K562 (cell line): Measurements from ENCODE around the gene DHRS3. TPM values are rescaled to one million over a fixed set of nuclear protein-coding genes. Genes with fewer than 3 reads are reported as not detected.

Experiments
- ARID2 ChIP-seq: fragments of 450-650 bp; IDR thresholded peaks from 2 replicates; pipeline ENCODE4 v1.6.1; 2017; ENCODE audit warnings: antibody characterized with exemption, mild to moderate bottlenecking
- BCOR ChIP-seq: fragments of 450-650 bp; IDR thresholded peaks from 2 replicates; pipeline ENCODE4 v1.6.1; 2016
- CBX1 ChIP-seq: sonication (generic); IDR thresholded peaks from 2 replicates; pipeline ENCODE4 v1.6.1; 2016; ENCODE audit warnings: antibody characterized with exemption, low read depth, mild to moderate bottlenecking
- CHD4 ChIP-seq: fragments of 200-600 bp; sonication (generic); IDR thresholded peaks from 3 replicates; pipeline ENCODE4 v1.6.1; 2012; ENCODE audit warnings: low read depth, mild to moderate bottlenecking, mixed read lengths, low read length, inconsistent platforms; ENCODE audit not compliant: insufficient read depth, insufficient replicate concordance, poor library complexity, severe bottlenecking
- HMG20A ChIP-seq: fragments of 450-650 bp; formaldehyde crosslinking; conservative IDR thresholded peaks from 2 replicates; pipeline ENCODE4 v1.4.0; 2020; ENCODE audit warnings: mild to moderate bottlenecking, mixed read lengths
- HMGN3 ChIP-seq: IDR thresholded peaks from 2 replicates; pipeline ENCODE4 v1.6.1; 2011; ENCODE audit warnings: borderline replicate concordance, low read depth, mild to moderate bottlenecking, mixed read lengths, low read length; ENCODE audit not compliant: insufficient read length; ENCODE audit errors: extremely low read depth
- JUND ChIP-seq, 2 experiments: IDR thresholded peaks; 2 replicates in 1 of 2; 3 replicates in 1 of 2; pipeline ENCODE4 v1.6.1; 2011; ENCODE audit warnings: borderline replicate concordance in 2 of 2, low read depth in 2 of 2, low read length in 2 of 2, improper control_type of control experiment in 1 of 2, missing biosample characterization in 1 of 2, missing genetic modification characterization in 1 of 2, missing genetic modification reagents in 1 of 2
- KDM4B ChIP-seq, 2 experiments: fragments of 450-650 bp in 1 of 2; sonication (generic) in 1 of 2; IDR thresholded peaks; 2 replicates each; pipeline ENCODE4 v1.6.1; 2016 to 2017; ENCODE audit warnings: borderline replicate concordance in 2 of 2, antibody characterized with exemption in 1 of 2, low read depth in 1 of 2, mild to moderate bottlenecking in 1 of 2
- KDM5B ChIP-seq: fragments of 200-600 bp; sonication (generic); IDR thresholded peaks from 2 replicates; pipeline ENCODE4 v1.6.1; 2012; ENCODE audit warnings: low read depth, mild to moderate bottlenecking, moderate library complexity, low read length, control low read depth, inconsistent platforms; ENCODE audit not compliant: insufficient replicate concordance
- LCOR ChIP-seq: sonication (generic); formaldehyde crosslinking; IDR thresholded peaks from 2 replicates; pipeline ENCODE4 v1.8.0; 2022; ENCODE audit warnings: mild to moderate bottlenecking, missing genetic modification reagents
- MCM3 ChIP-seq: fragments of 450-650 bp; IDR thresholded peaks from 2 replicates; pipeline ENCODE4 v1.6.1; 2016
- MED1 ChIP-seq: sonication (generic); formaldehyde crosslinking; IDR thresholded peaks from 2 replicates; pipeline ENCODE4 v1.8.1; 2023; ENCODE audit warnings: missing genetic modification reagents, borderline replicate concordance
- NCOR1 ChIP-seq: fragments of 450-650 bp; IDR thresholded peaks from 2 replicates; pipeline ENCODE4 v1.6.1; 2016; ENCODE audit warnings: mild to moderate bottlenecking, moderate library complexity
- NR2C2 ChIP-seq, 2 experiments: fragments of 200-800 bp in 1 of 2; sonication (Bioruptor generic) in 1 of 2; sonication (generic) in 1 of 2; formaldehyde crosslinking in 1 of 2; IDR thresholded peaks; 2 replicates each; pipeline versions ENCODE4 v1.6.1 to v1.8.0; 2016 to 2022; ENCODE audit warnings: mild to moderate bottlenecking in 1 of 2, missing compliant biosample characterization in 1 of 2, missing genetic modification characterization in 1 of 2, missing genetic modification reagents in 1 of 2
- PTTG1 ChIP-seq: fragments of 450-650 bp; IDR thresholded peaks from 2 replicates; pipeline ENCODE4 v1.6.1; 2016; ENCODE audit warnings: low read depth, mild to moderate bottlenecking, missing genetic modification characterization, missing compliant biosample characterization
- RHOXF2B ChIP-seq: fragments of 250-450 bp; sonication (Bioruptor Pico); conservative IDR thresholded peaks from 2 replicates; pipeline ENCODE4 v1.5.1; 2021
- SIRT6 ChIP-seq: IDR thresholded peaks from one replicate; pipeline ENCODE4 v1.6.1; 2012; ENCODE audit warnings: low read depth, mild to moderate bottlenecking, control low read depth, inconsistent platforms, low read length, moderate library complexity
- STAT5A ChIP-seq: IDR thresholded peaks from 2 replicates; pipeline ENCODE4 v1.6.1; 2012; ENCODE audit warnings: low read length, inconsistent platforms, borderline replicate concordance
- TBL1XR1 ChIP-seq, 2 experiments: IDR thresholded peaks; 2 replicates each; pipeline ENCODE4 v1.6.1; 2012; ENCODE audit warnings: improper control_type of control experiment in 2 of 2, low read length in 2 of 2, mild to moderate bottlenecking in 1 of 2
- THAP12 ChIP-seq: fragments of 250-450 bp; sonication (Bioruptor Pico); IDR thresholded peaks from 2 replicates; pipeline ENCODE4 v1.9.0; 2021; ENCODE audit warnings: mild to moderate bottlenecking, inconsistent platforms
- ZBTB1 ChIP-seq: sonication (generic); formaldehyde crosslinking; IDR thresholded peaks from 2 replicates; pipeline ENCODE4 v1.8.1; 2023; ENCODE audit warnings: missing genetic modification reagents, low read depth, mild to moderate bottlenecking, borderline replicate concordance
- ZBTB26 ChIP-seq: fragments of 450-650 bp; formaldehyde crosslinking; IDR thresholded peaks from 2 replicates; pipeline ENCODE4 v1.4.0; 2022; ENCODE audit warnings: missing genetic modification characterization
- ZFP36 ChIP-seq: fragments of 150-350 bp; IDR thresholded peaks from 2 replicates; pipeline ENCODE4 v1.6.1; 2018; ENCODE audit warnings: low read length, low read depth; ENCODE audit not compliant: partially characterized antibody
- ZNF217 ChIP-seq: sonication (generic); formaldehyde crosslinking; IDR thresholded peaks from 2 replicates; pipeline ENCODE4 v1.8.0; 2022; ENCODE audit warnings: mild to moderate bottlenecking, missing genetic modification reagents
- ZNF347 ChIP-seq: fragments of 450-650 bp; formaldehyde crosslinking; IDR thresholded peaks from 2 replicates; pipeline ENCODE4 v1.4.0; 2020; ENCODE audit warnings: low read depth, mild to moderate bottlenecking, moderate library complexity
- ZNF584 ChIP-seq: fragments of 200-800 bp; sonication (Bioruptor generic); IDR thresholded peaks from 2 replicates; pipeline ENCODE4 v1.6.1; 2016; ENCODE audit warnings: low read depth, mild to moderate bottlenecking, missing genetic modification characterization, missing compliant biosample characterization
- polyA plus RNA-seq, 8 experiments: library from polyadenylated mRNA; depleted of rRNA in 4 of 8; stranded (reverse) in 5 of 8; unstranded in 3 of 8; fragments of >200 nt; fragmentation: Nextera tagmentation in 2 of 8; fragmentation: Illumina TruSeq in 1 of 8; extraction: Ambion mirVana in 2 of 8; extraction: Trizol in 1 of 8; gene quantifications; 2 replicates each; pipeline versions ENCODE4 v1.2.1 to v1.2.3, GENCODE V29; 2011 to 2014; ENCODE audit warnings: inconsistent platforms in 1 of 8, missing spikeins in 1 of 8
- total RNA-seq, 7 experiments: library from RNA; depleted of rRNA in 6 of 7; stranded (reverse); fragments of >200 nt in 6 of 7; fragmentation: Illumina TruSeq in 2 of 7; extraction: Trizol in 2 of 7; gene quantifications; 2 replicates each; pipeline versions ENCODE4 v1.2.1 to v1.2.3, GENCODE V29; 2011 to 2021; ENCODE audit warnings: low replicate concordance in 1 of 7

DHRS3 gene
- total and polyA plus RNA-seq, 9 of the 15 experiments (the other 6 are each of a cell fraction or from before 2014, with no cell fraction given), result 21.0 to 116 (median 58.7) TPM

GRCh38 chr1:12542138-12542465, 75.9 kb downstream of the DHRS3 start (continued):
- no peak for TF ChIP-seq MED1
- no peak for TF ChIP-seq NR2C2 (CRISPR knock-in tag; IDR thresholded peaks at IDR 0.05)
- TF ChIP-seq NR2C2 (tag; IDR thresholded peaks at IDR 0.05), result no peak
- TF ChIP-seq ARID2, result no peak
- no peak for TF ChIP-seq CBX1
- TF ChIP-seq NCOR1, result no peak
- no peak for TF ChIP-seq PTTG1 (tag)
- no peak for TF ChIP-seq CHD4
- TF ChIP-seq SIRT6, result no peak
- no peak for TF ChIP-seq JUND (IDR thresholded peaks at IDR 0.05; ENCODE audit: borderline replicate concordance, low read depth, low read length)
- no peak for TF ChIP-seq JUND (tag; IDR thresholded peaks at IDR 0.05; ENCODE audit: borderline replicate concordance, low read depth, low read length)
- TF ChIP-seq ZNF584 (CRISPR knock-in tag), result 0 out of 2 replicates have a peak, but pooled peaks have one; percentile 0
- no peak for TF ChIP-seq TBL1XR1 (IDR thresholded peaks at IDR 0.05; ENCODE audit: low read length in 2 of 2)
- peak; percentile 95 for TF ChIP-seq ZFP36
- TF ChIP-seq ZNF347 (CRISPR knock-in tag), result no peak
- TF ChIP-seq HMGN3, result no peak
- no peak for TF ChIP-seq RHOXF2B (CRISPR knock-in tag)
- TF ChIP-seq THAP12 (CRISPR knock-in tag), result no peak
- TF ChIP-seq KDM4B (IDR thresholded peaks at IDR 0.05; ENCODE audit: borderline replicate concordance in 2 of 2, low read depth in 1 of 2), result 0 out of 4 replicates have a peak, but pooled peaks of 1 of the 2 experiments have one; percentile 13
- no peak for TF ChIP-seq HMG20A (CRISPR knock-in tag)
- no peak for TF ChIP-seq KDM5B
- peak; percentile 60; the same call in 1 of the 2 replicates for TF ChIP-seq BCOR
- no peak for TF ChIP-seq STAT5A
- TF ChIP-seq LCOR (CRISPR knock-in tag), result no peak
- no peak for TF ChIP-seq ZBTB1 (CRISPR knock-in tag)
- no peak for TF ChIP-seq ZNF217 (CRISPR knock-in tag)
- no peak for TF ChIP-seq ZBTB26
- no peak for TF ChIP-seq MCM3
